GM10266 (cell line): ENCODE measurements around the gene PXK.
"Not testable (repeated sequence)": the region's sequence is repeated elsewhere in the genome, so short reads cannot be mapped to it uniquely, and the experiment has no call there.

Experiments used
- DNase-seq: peaks from one replicate; pipeline ENCODE4 v3.0.0; 2012; ENCODE audit errors: extremely low spot score
- TF ChIP-seq, protein P1 (sequence below): IDR thresholded peaks from 2 replicates; pipeline ENCODE4 v1.5.1; 2012; ENCODE audit warnings: mild to moderate bottlenecking, low read depth; ENCODE audit not compliant: control insufficient read depth, insufficient read depth; ENCODE audit errors: missing control alignments

The PXK gene

DNA sequence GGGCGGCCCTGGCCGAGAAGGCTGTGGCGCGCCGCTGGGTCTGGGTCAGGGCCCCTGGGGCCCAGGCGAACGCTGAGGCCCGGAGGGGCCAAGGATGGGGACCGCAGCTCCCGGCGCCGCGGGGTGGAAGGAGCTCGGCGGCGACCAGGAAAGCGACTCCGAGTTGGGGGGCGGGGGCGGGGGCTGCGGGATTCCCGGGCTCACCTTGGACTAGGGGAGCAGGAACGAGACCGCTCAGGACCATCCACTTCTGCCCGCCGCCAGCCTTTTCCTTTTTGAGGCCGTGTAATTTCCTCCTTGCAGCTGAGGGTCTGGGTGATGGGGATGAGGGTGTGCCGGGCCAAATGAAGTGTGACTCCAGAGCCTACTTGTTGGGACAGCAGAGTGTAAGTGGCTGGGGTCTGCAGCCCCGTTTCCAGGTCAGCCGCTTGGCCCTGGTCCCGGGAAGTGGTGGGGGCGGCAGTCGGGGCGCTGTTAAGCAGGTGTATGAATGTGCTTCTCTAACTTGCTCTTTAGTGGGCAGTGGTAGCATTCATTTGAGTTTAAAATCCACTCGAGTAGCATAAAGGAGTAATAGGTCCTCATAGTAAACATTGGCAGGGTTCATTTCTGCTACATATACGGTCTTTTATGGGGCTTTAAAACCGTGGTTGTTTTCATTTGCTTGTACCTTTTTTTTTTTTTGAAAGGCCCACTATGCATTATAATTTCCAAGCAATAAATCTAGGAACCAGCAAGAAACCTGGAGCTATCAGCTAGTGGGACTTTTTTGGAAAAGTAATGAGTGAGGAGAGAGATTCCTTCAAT lies 717 bp downstream of the PXK start:
- DNase-seq = peak; percentile 78

DNA sequence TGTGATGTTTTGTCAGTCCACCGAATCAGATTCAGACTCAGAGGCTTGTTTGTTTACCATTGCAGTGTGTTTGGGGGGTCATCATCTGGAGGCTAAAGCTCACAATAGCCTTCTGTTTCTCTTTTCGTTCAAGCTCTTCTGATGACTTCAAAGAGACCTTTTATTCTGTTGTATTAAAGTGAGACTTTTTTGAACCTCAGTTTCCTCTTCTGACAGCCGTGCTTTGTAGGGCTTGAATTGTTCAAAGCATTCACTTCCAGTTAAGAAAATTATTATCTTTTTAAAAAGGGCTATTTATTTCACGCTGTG lies 1.3 kb downstream of the PXK start:
- TF ChIP-seq, protein P1, sequence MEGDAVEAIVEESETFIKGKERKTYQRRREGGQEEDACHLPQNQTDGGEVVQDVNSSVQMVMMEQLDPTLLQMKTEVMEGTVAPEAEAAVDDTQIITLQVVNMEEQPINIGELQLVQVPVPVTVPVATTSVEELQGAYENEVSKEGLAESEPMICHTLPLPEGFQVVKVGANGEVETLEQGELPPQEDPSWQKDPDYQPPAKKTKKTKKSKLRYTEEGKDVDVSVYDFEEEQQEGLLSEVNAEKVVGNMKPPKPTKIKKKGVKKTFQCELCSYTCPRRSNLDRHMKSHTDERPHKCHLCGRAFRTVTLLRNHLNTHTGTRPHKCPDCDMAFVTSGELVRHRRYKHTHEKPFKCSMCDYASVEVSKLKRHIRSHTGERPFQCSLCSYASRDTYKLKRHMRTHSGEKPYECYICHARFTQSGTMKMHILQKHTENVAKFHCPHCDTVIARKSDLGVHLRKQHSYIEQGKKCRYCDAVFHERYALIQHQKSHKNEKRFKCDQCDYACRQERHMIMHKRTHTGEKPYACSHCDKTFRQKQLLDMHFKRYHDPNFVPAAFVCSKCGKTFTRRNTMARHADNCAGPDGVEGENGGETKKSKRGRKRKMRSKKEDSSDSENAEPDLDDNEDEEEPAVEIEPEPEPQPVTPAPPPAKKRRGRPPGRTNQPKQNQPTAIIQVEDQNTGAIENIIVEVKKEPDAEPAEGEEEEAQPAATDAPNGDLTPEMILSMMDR = no peak
- no peak for DNase-seq

More for the DNA sequence above, 717 bp downstream of the PXK start:
- TF ChIP-seq, protein P1 = peak; percentile 59

DNA sequence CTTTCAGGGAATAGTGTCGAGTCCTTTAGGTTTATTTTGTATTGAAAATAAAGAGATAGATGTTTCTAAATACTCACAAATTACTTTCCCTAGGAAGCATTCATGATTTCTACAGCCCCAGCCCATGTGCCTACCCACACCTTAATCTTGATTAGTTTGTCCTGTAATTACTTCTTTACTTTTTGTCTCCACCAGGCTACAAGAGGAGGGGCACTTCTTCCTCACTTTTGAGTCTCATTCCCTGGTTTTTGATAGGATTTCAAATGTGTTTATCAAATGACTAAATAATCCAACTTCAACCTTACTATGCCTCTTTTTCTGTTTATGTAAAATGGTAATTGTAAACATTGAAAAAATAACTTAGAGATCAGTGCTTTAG lies 1.8 kb downstream of the PXK start:
- no peak for DNase-seq
- TF ChIP-seq, protein P1 = no peak

DNA sequence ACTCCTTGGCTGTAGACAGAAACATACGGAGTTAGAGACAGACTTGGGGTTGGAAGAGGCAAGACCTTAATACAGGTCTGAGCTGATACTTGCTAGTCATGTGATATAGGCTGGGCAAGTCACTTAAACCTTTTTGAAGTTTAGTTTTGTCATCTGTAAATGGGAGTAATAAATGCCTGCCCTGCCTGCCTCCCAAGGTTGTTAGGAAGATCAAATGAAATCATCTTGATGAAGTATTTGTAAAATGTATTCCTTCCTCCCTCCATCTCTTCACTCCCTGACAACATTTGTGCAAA lies 2.9 kb downstream of the PXK start:
- TF ChIP-seq, protein P1 = no peak
- no peak for DNase-seq

DNA sequence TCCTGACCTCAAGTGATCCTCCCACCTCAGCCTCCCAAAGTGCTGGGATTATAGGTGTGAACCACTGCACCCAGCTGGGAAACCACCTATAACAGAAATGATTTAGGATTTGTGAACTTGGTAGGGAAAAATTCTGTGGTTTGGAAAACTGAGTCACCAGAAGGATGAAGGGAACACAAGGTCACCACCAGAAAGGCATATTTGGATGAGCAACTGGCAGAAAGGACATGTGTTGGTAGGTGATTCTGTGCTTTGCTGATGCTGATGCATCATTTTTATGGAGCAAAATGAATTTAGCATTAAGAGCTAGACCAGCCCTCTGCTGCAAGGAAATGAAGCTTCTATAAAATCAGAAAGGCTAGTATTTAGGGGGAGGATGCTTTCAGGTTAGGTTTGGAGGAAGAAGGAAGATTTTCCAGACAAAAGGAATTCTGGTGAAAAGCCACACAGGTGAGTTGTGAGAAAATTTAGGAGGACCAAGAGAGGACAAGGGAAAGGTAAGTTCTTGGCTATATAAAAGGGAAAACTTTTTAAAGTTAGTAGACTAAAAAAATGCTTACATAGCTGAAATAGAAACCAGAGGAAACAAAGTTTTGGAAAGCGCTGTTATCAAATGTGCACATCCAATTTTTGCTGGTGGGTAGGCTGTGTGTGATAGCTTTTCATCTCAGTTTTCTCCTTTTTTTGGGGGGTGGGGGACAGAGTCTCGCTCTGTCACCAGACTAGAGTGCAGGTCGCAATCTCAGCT lies 3.6 kb downstream of the PXK start:
- TF ChIP-seq, protein P1 = no peak
- DNase-seq = no peak

DNA sequence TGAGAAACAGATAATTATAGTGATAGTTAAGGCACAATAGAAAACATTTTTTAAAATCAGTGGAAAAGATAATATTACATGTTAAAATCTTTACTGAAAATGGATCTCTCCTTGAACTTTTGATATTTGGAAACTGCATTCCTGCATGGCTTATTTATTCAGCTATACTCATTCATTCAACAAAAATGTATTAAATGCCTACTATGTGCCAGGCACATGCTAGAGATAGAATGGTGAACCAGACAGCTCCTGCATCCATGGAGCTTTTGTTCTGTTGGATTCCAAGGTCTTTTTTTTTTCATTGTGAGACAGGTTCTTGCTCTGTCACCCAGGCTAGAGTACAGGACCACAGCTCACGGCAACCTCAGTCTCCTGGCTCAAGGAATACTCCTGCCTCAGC lies 4.5 kb downstream of the PXK start:
- DNase-seq = no peak
- TF ChIP-seq, protein P1 = no peak

DNA sequence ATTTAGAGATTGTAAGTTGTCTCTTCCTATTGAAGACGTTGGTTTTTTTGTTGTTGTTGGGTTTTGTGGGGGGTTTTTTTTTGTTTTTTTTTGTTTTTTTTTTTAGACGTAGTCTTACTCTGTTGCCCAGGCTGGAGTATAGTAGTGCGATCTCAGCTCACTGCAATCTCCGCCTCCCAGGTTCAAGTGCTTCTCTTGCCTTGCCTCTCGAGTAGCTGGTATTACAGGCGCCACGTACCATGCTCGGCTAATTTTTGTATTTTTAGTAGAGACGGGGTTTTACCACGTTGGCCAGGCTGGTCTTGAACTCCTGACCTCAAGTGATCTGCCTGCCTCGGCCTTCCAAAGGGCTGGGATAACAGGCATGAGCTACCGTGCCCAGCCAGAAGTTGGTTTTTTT lies 6.5 kb downstream of the PXK start:
- not testable (repeated sequence) for DNase-seq

DNA sequence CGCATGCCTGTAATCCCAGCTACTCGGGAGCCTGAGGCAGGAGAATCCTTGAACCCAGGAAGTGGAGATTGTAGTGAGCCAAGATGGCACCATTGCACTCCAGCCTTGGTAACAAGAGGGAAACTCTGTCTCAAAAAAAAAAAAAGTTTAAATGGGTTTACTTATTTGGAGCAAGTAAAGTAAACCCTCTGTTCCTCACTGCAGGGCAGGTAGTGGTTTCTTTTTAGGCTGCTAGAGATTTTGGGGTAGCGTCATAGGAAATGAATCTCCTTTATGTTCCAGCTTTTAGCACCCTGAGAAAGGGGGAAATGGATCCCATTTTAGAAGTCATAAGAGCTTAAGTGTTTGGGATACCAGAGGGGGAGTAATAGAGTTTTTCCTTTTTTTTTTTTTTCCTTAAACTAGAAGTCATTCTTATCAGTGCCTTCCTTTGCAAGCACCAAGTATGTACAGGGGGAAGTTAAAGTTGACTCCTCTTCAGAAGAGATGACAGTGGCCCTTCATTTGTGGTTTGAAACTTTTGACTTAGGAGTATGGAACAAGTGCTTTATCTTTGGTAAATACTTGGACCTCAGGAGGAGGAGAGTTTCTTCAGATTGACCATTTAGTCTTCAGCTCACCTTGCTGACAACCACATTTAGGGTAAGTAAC lies 8.0 kb downstream of the PXK start:
- TF ChIP-seq, protein P1 = no peak
- DNase-seq = no peak
